ENCODE measurements around the gene ACO1. TPM values are rescaled to one million over a fixed set of nuclear protein-coding genes. Genes with fewer than 3 reads are reported as not detected.

ACO1 gene
- polyA plus RNA-seq, 1 donor from 2014 or later = 16.5 TPM

DNA sequence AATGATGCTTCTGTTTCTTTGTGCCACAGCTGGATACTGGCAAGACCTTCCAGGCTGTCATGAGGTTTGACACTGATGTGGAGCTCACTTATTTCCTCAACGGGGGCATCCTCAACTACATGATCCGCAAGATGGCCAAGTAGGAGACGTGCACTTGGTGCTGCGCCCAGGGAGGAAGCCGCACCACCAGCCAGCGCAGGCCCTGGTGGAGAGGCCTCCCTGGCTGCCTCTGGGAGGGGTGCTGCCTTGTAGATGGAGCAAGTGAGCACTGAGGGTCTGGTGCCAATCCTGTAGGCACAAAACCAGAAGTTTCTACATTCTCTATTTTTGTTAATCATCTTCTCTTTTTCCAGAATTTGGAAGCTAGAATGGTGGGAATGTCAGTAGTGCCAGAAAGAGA lies 65.5 kb downstream of the ACO1 start:
- Histone ChIP-seq H3K4me3 (ENCODE audit: low read length) (no peak overlapping the region), H2AFZ (ENCODE audit: low read depth, low read length) (no peak overlapping the region), H3K27ac (ENCODE audit: low read length) (no peak overlapping the region), H3K79me2 (replicated peaks; ENCODE audit: insufficient read depth, low read length) (no peaks in the 10 kb centered on the region), H3K9ac (ENCODE audit: low read length) (no peak overlapping the region), H3K27me3 (ENCODE audit: insufficient read depth, low read depth, low read length) (no peaks in the 10 kb centered on the region), H3K4me2 (ENCODE audit: low read length) (no peak overlapping the region), H3K9me3 (ENCODE audit: low read length) (no peaks in the 10 kb centered on the region), H3K36me3 (ENCODE audit: insufficient read depth, low read length) (no peaks in the 10 kb centered on the region), H3K9me2 (ENCODE audit: insufficient read depth, low read length) (no peaks in the 10 kb centered on the region), H4K20me1 (ENCODE audit: insufficient read depth) (no peaks in the 10 kb centered on the region), H3F3A (ENCODE audit: insufficient read depth, low read length, poor library complexity, severe bottlenecking) (no peaks in the 10 kb centered on the region)
- TF ChIP-seq TAF1 (IDR thresholded peaks at IDR 0.05; ENCODE audit: low read depth) = no peak

DNA sequence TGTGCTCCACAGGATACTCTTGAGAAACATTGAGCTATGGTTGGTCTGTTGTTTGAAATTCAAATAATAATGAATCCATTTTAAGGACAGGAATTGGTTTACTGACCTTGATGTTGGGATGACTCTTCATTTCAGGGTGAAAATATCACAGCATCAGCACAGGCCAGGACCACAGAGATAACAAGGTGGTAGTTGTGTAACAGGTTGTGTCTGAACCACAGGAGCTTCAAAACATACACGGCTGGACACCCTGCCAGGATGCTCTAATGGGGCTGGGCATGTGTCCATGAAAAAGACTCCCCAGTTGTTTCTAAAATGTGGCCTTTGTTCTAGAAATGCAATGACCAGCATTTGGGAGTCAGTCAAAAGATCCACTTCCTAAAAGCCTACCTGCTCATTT lies 69.8 kb downstream of the ACO1 start:
- Histone ChIP-seq H3K4me2 (ENCODE audit: low read length) (no peak overlapping the region), H3K9me3 (ENCODE audit: low read length) (no peaks in the 10 kb centered on the region), H3K4me3 (ENCODE audit: low read length) (no peak overlapping the region), H3F3A (ENCODE audit: insufficient read depth, low read length, poor library complexity, severe bottlenecking) (no peaks in the 10 kb centered on the region), H3K9me2 (ENCODE audit: insufficient read depth, low read length) (no peaks in the 10 kb centered on the region), H3K27ac (ENCODE audit: low read length) (no peak overlapping the region), H3K79me2 (replicated peaks; ENCODE audit: insufficient read depth, low read length) (no peaks in the 10 kb centered on the region), H3K9ac (ENCODE audit: low read length) (no peak overlapping the region), H2AFZ (ENCODE audit: low read depth, low read length) (no peak overlapping the region), H4K20me1 (ENCODE audit: insufficient read depth) (no peaks in the 10 kb centered on the region), H3K36me3 (ENCODE audit: insufficient read depth, low read length) (no peaks in the 10 kb centered on the region), H3K27me3 (ENCODE audit: insufficient read depth, low read depth, low read length) (no peaks in the 10 kb centered on the region)
- TF ChIP-seq POLR2AphosphoS5 (IDR thresholded peaks at IDR 0.05) = no peak
- no peak for TF ChIP-seq RAD21 (conservative IDR thresholded peaks at IDR 0.05)
- no peak for TF ChIP-seq MXI1 (conservative IDR thresholded peaks at IDR 0.05; ENCODE audit: poor library complexity, severe bottlenecking)
- no peak for TF ChIP-seq SMC3 (conservative IDR thresholded peaks at IDR 0.05; ENCODE audit: poor library complexity)
- TF ChIP-seq, protein P1, sequence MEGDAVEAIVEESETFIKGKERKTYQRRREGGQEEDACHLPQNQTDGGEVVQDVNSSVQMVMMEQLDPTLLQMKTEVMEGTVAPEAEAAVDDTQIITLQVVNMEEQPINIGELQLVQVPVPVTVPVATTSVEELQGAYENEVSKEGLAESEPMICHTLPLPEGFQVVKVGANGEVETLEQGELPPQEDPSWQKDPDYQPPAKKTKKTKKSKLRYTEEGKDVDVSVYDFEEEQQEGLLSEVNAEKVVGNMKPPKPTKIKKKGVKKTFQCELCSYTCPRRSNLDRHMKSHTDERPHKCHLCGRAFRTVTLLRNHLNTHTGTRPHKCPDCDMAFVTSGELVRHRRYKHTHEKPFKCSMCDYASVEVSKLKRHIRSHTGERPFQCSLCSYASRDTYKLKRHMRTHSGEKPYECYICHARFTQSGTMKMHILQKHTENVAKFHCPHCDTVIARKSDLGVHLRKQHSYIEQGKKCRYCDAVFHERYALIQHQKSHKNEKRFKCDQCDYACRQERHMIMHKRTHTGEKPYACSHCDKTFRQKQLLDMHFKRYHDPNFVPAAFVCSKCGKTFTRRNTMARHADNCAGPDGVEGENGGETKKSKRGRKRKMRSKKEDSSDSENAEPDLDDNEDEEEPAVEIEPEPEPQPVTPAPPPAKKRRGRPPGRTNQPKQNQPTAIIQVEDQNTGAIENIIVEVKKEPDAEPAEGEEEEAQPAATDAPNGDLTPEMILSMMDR (IDR thresholded peaks at IDR 0.05; ENCODE audit: poor library complexity, severe bottlenecking) = no peak
- TF ChIP-seq, protein P2, sequence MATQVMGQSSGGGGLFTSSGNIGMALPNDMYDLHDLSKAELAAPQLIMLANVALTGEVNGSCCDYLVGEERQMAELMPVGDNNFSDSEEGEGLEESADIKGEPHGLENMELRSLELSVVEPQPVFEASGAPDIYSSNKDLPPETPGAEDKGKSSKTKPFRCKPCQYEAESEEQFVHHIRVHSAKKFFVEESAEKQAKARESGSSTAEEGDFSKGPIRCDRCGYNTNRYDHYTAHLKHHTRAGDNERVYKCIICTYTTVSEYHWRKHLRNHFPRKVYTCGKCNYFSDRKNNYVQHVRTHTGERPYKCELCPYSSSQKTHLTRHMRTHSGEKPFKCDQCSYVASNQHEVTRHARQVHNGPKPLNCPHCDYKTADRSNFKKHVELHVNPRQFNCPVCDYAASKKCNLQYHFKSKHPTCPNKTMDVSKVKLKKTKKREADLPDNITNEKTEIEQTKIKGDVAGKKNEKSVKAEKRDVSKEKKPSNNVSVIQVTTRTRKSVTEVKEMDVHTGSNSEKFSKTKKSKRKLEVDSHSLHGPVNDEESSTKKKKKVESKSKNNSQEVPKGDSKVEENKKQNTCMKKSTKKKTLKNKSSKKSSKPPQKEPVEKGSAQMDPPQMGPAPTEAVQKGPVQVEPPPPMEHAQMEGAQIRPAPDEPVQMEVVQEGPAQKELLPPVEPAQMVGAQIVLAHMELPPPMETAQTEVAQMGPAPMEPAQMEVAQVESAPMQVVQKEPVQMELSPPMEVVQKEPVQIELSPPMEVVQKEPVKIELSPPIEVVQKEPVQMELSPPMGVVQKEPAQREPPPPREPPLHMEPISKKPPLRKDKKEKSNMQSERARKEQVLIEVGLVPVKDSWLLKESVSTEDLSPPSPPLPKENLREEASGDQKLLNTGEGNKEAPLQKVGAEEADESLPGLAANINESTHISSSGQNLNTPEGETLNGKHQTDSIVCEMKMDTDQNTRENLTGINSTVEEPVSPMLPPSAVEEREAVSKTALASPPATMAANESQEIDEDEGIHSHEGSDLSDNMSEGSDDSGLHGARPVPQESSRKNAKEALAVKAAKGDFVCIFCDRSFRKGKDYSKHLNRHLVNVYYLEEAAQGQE (IDR thresholded peaks at IDR 0.05; ENCODE audit: borderline replicate concordance) = no peak
- no peak for TF ChIP-seq EP300 (conservative IDR thresholded peaks at IDR 0.05; ENCODE audit: poor library complexity, severe bottlenecking)
- no peak for TF ChIP-seq TAF1 (IDR thresholded peaks at IDR 0.05; ENCODE audit: low read depth)
- TF ChIP-seq EZH2 (IDR thresholded peaks at IDR 0.05; ENCODE audit: borderline replicate concordance, insufficient read depth, low read length, poor library complexity, severe bottlenecking) = no peak

DNA sequence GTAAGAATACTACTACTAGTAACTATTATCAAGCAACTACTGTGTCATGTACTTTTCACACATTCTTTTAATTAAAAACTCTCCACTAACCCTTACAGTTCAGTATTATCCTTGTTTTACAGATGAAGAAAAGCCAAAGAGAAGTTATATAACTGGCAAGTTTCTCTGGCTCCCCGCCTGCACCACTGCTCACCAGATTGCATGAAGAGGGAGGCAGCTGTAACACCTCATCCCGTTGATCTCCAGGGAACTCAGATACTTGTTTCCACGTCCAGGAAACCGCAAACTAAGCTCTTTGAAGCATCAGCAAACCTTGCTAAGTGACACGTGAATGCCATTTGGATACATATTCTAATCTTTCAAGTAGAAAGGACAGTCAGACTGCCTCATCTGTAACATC lies 71.3 kb downstream of the ACO1 start:
- no peak overlapping the region for H2AFZ ChIP-seq (ENCODE audit: low read depth, low read length)
- H3K4me2 ChIP-seq (ENCODE audit: low read length) = no peak overlapping the region
- H3K79me2 ChIP-seq (replicated peaks; ENCODE audit: insufficient read depth, low read length) = no peaks in the 10 kb centered on the region
- H3K9me2 ChIP-seq (ENCODE audit: insufficient read depth, low read length) = no peaks in the 10 kb centered on the region
- H3K36me3 ChIP-seq (ENCODE audit: insufficient read depth, low read length) = no peaks in the 10 kb centered on the region
- no peaks in the 10 kb centered on the region for H4K20me1 ChIP-seq (ENCODE audit: insufficient read depth)
- H3K4me3 ChIP-seq (ENCODE audit: low read length) = no peak overlapping the region
- no peaks in the 10 kb centered on the region for H3K27me3 ChIP-seq (ENCODE audit: insufficient read depth, low read depth, low read length)
- TF ChIP-seq SMC3 (conservative IDR thresholded peaks at IDR 0.05; ENCODE audit: poor library complexity) (no peak), EP300 (conservative IDR thresholded peaks at IDR 0.05; ENCODE audit: poor library complexity, severe bottlenecking) (no peak), TAF1 (IDR thresholded peaks at IDR 0.05; ENCODE audit: low read depth) (no peak), EZH2 (IDR thresholded peaks at IDR 0.05; ENCODE audit: borderline replicate concordance, insufficient read depth, low read length, poor library complexity, severe bottlenecking) (no peak), POLR2AphosphoS5 (IDR thresholded peaks at IDR 0.05) (no peak), MXI1 (conservative IDR thresholded peaks at IDR 0.05; ENCODE audit: poor library complexity, severe bottlenecking) (no peak)
- TF ChIP-seq, protein P2 (IDR thresholded peaks at IDR 0.05; ENCODE audit: borderline replicate concordance) = no peak
- TF ChIP-seq, protein P1 (IDR thresholded peaks at IDR 0.05; ENCODE audit: poor library complexity, severe bottlenecking) = no peak
- H3K9ac ChIP-seq (ENCODE audit: low read length) = no peak overlapping the region
- no peaks in the 10 kb centered on the region for H3K9me3 ChIP-seq (ENCODE audit: low read length)
- H3K27ac ChIP-seq (ENCODE audit: low read length) = no peak overlapping the region
- no peaks in the 10 kb centered on the region for H3F3A ChIP-seq (ENCODE audit: insufficient read depth, low read length, poor library complexity, severe bottlenecking)

All from neural cell (in vitro differentiated cells).